Activated CD4-positive, alpha-beta T cell treated with anti-CD3 and anti-CD28 coated beads, Interleukin-2, amount 10 ng/mL, durations not matched to agents 24 days and 14 days (primary cell): ENCODE results near the gene SAXO1. TPM values are rescaled to one million over a fixed set of nuclear protein-coding genes. Genes with fewer than 3 reads are reported as not detected.

Experiments
- DNase-seq: peaks from one replicate; pipeline ENCODE4 v3.0.0; 2022
- H3K27ac Mint-ChIP-seq: one replicate; pipeline ENCODE4 v1.8.0; 2022; ENCODE audit warnings: mild to moderate bottlenecking, mixed read lengths
- H3K27me3 Mint-ChIP-seq: one replicate; pipeline ENCODE4 v1.8.0; 2022; ENCODE audit warnings: mixed read lengths
- H3K36me3 Mint-ChIP-seq: one replicate; pipeline ENCODE4 v1.8.0; 2022; ENCODE audit warnings: low read depth, mild to moderate bottlenecking, mixed read lengths
- H3K4me1 Mint-ChIP-seq: one replicate; pipeline ENCODE4 v1.8.0; 2021; ENCODE audit warnings: mixed read lengths
- H3K4me3 Mint-ChIP-seq: one replicate; pipeline ENCODE4 v1.8.0; 2022; ENCODE audit warnings: mild to moderate bottlenecking, moderate library complexity, mixed read lengths
- H3K9me3 Mint-ChIP-seq: one replicate; pipeline ENCODE4 v1.8.0; 2021; ENCODE audit warnings: mixed read lengths
- intact Hi-C: fragments of 100-400 bp; cut with micrococcal nuclease; formaldehyde crosslinking; loops from one replicate; pipeline ENCODE4 v1.15.1; 2023
- total RNA-seq: library from RNA; stranded (reverse); gene quantifications from 2 replicates; pipeline ENCODE4 v1.2.3, GENCODE V29; 2022

The SAXO1 gene
- total RNA-seq: not detected in 2 replicates

GRCh38 chr9:19033015-19033414 is at the start of gene SAXO1:
Gene SAXO1, minus strand, starts transcription at chr9:19033209. Its CDS starts 301 bp downstream, at chr9:19032908.
- intact Hi-C loops: no loop called here
- peaks cover 4% of the 10 kb centered on the region for H3K4me1 Mint-ChIP-seq
- no peak for DNase-seq
- H3K27ac Mint-ChIP-seq: no peak within 1 kb of the TSS
- no peaks in the 10 kb centered on the region for H3K36me3 Mint-ChIP-seq
- no peaks in the 10 kb centered on the region for H3K9me3 Mint-ChIP-seq
- H3K27me3 Mint-ChIP-seq: peaks cover 10% of the 10 kb centered on the region
- no peak within 1 kb of the TSS for H3K4me3 Mint-ChIP-seq

- Mint-ChIP-seq H3K27ac (no peak overlapping the region), H3K36me3 (peaks cover 61% of the 10 kb centered on the region), H3K4me1 (peaks cover 2% of the 10 kb centered on the region), H3K9me3 (no peaks in the 10 kb centered on the region), H3K27me3 (no peaks in the 10 kb centered on the region), H3K4me3 (no peak overlapping the region)
- intact Hi-C loops: no loop called here
- DNase-seq: no peak
Measured at GRCh38 chr9:19074836-19075235, 41.8 kb upstream of the SAXO1 start.

- peaks cover 2% of the 10 kb centered on the region for H3K4me1 Mint-ChIP-seq
- DNase-seq: no peak
- H3K9me3 Mint-ChIP-seq: no peaks in the 10 kb centered on the region
- H3K4me3 Mint-ChIP-seq: no peak overlapping the region
- H3K27ac Mint-ChIP-seq: no peak overlapping the region
- intact Hi-C loops: no loop called here
- peaks cover 61% of the 10 kb centered on the region for H3K36me3 Mint-ChIP-seq
- H3K27me3 Mint-ChIP-seq: no peaks in the 10 kb centered on the region
Measured at GRCh38 chr9:19074229-19074628, 41.2 kb upstream of the SAXO1 start.

- intact Hi-C loops: no loop called here
- Mint-ChIP-seq H3K27ac (no peak overlapping the region), H3K9me3 (no peaks in the 10 kb centered on the region), H3K4me3 (no peak overlapping the region), H3K36me3 (peaks cover 62% of the 10 kb centered on the region), H3K4me1 (peaks cover 4% of the 10 kb centered on the region), H3K27me3 (no peaks in the 10 kb centered on the region)
- DNase-seq: peak; percentile 38
Measured at GRCh38 chr9:19057033-19057432, 24.0 kb upstream of the SAXO1 start.

GRCh38 chr9:19050637-19051591 is 17.9 kb upstream of the SAXO1 start:
- peaks cover 32% of the 10 kb centered on the region for H3K4me1 Mint-ChIP-seq
- DNase-seq: no peak
- no peaks in the 10 kb centered on the region for H3K9me3 Mint-ChIP-seq
- no peaks in the 10 kb centered on the region for H3K27me3 Mint-ChIP-seq
- intact Hi-C loops: loop anchor here (1.0 kb wide), 1 partner anchor 325 kb away; no protein-coding TSS in a partner anchor
- peaks cover 26% of the 10 kb centered on the region for H3K36me3 Mint-ChIP-seq
- peak overlapping the region; percentile 95 for H3K4me3 Mint-ChIP-seq
- peak overlapping the region; percentile 99 for H3K27ac Mint-ChIP-seq

GRCh38 chr9:19049917-19050636 is 17.1 kb upstream of the SAXO1 start:
- intact Hi-C loops: loop anchor here (1.0 kb wide), 8 partner anchors 52 to 407 kb away; partner anchors contain the start of genes HAUS6, PLIN2 and RPS6
- DNase-seq: peak; percentile 73
- no peaks in the 10 kb centered on the region for H3K27me3 Mint-ChIP-seq
- no peaks in the 10 kb centered on the region for H3K9me3 Mint-ChIP-seq
- H3K36me3 Mint-ChIP-seq: peaks cover 23% of the 10 kb centered on the region
- peak overlapping the region; percentile 99 for H3K27ac Mint-ChIP-seq
- peak overlapping the region; percentile 95 for H3K4me3 Mint-ChIP-seq
- H3K4me1 Mint-ChIP-seq: peaks cover 32% of the 10 kb centered on the region

GRCh38 chr9:19048966-19049916 is 16.2 kb upstream of the SAXO1 start, which contains the start of gene RRAGA:
Gene RRAGA, plus strand, starts transcription at chr9:19049427. Its CDS starts 233 bp downstream, at chr9:19049660.
- Mint-ChIP-seq H3K36me3 (peaks cover 23% of the 10 kb centered on the region), H3K4me3 (peak within 1 kb of the TSS; percentile 95), H3K27ac (peak within 1 kb of the TSS; percentile 99), H3K4me1 (peaks cover 32% of the 10 kb centered on the region), H3K27me3 (no peaks in the 10 kb centered on the region), H3K9me3 (no peaks in the 10 kb centered on the region)
- intact Hi-C loops: loop anchor here (1.0 kb wide), 7 partner anchors 53 to 408 kb away; partner anchors contain the start of genes HAUS6, PLIN2 and RPS6
- peak; percentile 99 for DNase-seq

- peaks cover 9% of the 10 kb centered on the region for H3K27me3 Mint-ChIP-seq
- no peak for DNase-seq
Measured at GRCh38 chr9:19036611-19037010, 3.6 kb upstream of the SAXO1 start.

GRCh38 chr9:19032406-19032805 is 603 bp downstream of the SAXO1 start:
- no peak for DNase-seq
- Mint-ChIP-seq H3K36me3 (no peaks in the 10 kb centered on the region), H3K4me3 (no peak overlapping the region), H3K27ac (no peak overlapping the region), H3K9me3 (no peaks in the 10 kb centered on the region), H3K4me1 (peaks cover 4% of the 10 kb centered on the region), H3K27me3 (peaks cover 10% of the 10 kb centered on the region)
- intact Hi-C loops: no loop called here

More at GRCh38 chr9:19036611-19037010, 3.6 kb upstream of the SAXO1 start:
- no peak overlapping the region for H3K27ac Mint-ChIP-seq
- no peaks in the 10 kb centered on the region for H3K9me3 Mint-ChIP-seq
- intact Hi-C loops: no loop called here
- no peaks in the 10 kb centered on the region for H3K36me3 Mint-ChIP-seq
- H3K4me3 Mint-ChIP-seq: no peak overlapping the region
- H3K4me1 Mint-ChIP-seq: no peaks in the 10 kb centered on the region

- Mint-ChIP-seq H3K4me1 (peaks cover 11% of the 10 kb centered on the region), H3K4me3 (no peak overlapping the region), H3K27ac (no peak overlapping the region), H3K27me3 (peaks cover 10% of the 10 kb centered on the region), H3K9me3 (no peaks in the 10 kb centered on the region), H3K36me3 (no peaks in the 10 kb centered on the region)
- intact Hi-C loops: no loop called here
- DNase-seq: no peak
Measured at GRCh38 chr9:19030899-19031298, 2.1 kb downstream of the SAXO1 start.

- Mint-ChIP-seq H3K4me3 (no peak overlapping the region), H3K4me1 (peaks cover 11% of the 10 kb centered on the region), H3K36me3 (no peaks in the 10 kb centered on the region), H3K27me3 (peaks cover 11% of the 10 kb centered on the region), H3K27ac (no peak overlapping the region), H3K9me3 (no peaks in the 10 kb centered on the region)
- DNase-seq: peak; percentile 81
- intact Hi-C loops: loop anchor here (1.0 to 10.0 kb wide), 3 partner anchors 584 to 1217 kb away; no protein-coding TSS in a partner anchor
Measured at GRCh38 chr9:19028835-19029451, 4.1 kb downstream of the SAXO1 start.

GRCh38 chr9:19027825-19028224 is 5.2 kb downstream of the SAXO1 start:
- peaks cover 11% of the 10 kb centered on the region for H3K4me1 Mint-ChIP-seq
- no peak for DNase-seq
- peaks cover 19% of the 10 kb centered on the region for H3K27me3 Mint-ChIP-seq
- no peaks in the 10 kb centered on the region for H3K36me3 Mint-ChIP-seq
- no peak overlapping the region for H3K4me3 Mint-ChIP-seq
- H3K27ac Mint-ChIP-seq: no peak overlapping the region
- no peaks in the 10 kb centered on the region for H3K9me3 Mint-ChIP-seq
- intact Hi-C loops: loop anchor here (5.0 to 10.0 kb wide), 2 partner anchors 583 to 1216 kb away; no protein-coding TSS in a partner anchor
